ENCODE data around the gene TARS3. TPM values are rescaled to one million over a fixed set of nuclear protein-coding genes. Genes with fewer than 3 reads are reported as not detected.

The TARS3 gene
- total and polyA plus RNA-seq, 9 donors: 14.6 to 19.3 (median 18.2) TPM

DNA sequence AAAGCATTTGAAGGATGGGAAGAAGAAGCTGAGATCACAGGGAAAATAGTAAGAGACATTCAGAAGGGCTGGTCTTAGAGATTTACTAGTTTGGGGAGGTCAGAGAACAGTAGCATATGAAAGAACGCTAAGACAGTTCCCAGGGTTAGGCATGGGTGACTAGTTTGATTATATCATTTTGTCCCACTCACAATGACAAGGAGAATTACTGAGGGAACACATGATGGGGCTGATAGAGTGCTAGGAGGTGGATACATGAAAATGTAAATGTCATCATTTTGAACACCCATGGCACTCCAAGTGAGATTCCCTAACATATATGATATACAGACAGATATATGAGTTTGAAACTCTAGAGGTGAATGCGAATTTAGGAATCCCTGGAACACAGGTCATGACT lies 9.3 kb upstream of the TARS3 start:
- Histone ChIP-seq H3K27me3 (ENCODE audit: control insufficient read depth, insufficient read depth, low read length) (no peaks in the 10 kb centered on the region), H3K4me3 (ENCODE audit: low read length) (no peak overlapping the region), H3K9me3 (replicated peaks; ENCODE audit: control insufficient read depth, low read depth, low read length) (no peaks in the 10 kb centered on the region), H3K36me3 (ENCODE audit: control insufficient read depth, insufficient read depth, low read length) (no peaks in the 10 kb centered on the region), H3K4me1 (ENCODE audit: control insufficient read depth, insufficient read depth, low read length) (no peaks in the 10 kb centered on the region), H3K27ac (ENCODE audit: low read length) (no peak overlapping the region)
- DNase-seq: no peak
- WGBS (ENCODE audit: insufficient coverage): 100% methylated on average over 2 of the region's 2 CpGs

DNA sequence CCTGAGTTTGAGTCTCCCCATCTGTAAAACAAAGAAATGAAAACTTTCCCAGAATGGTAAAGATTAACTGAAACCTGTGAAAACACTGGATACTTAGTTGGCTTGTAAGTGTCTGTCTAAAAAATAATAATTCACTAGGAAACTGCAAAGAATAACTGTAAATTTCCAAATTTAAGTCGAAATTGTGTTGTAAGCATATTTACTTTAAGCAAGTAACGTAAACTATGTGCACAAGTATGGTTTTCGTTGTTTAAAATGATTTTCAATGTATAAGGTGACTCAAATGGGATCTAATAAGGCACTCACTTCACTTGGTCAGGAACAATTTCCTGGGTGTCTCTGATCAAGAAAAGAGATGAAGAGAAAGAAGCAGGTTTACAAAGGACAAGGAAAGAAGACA lies 8.5 kb upstream of the TARS3 start:
- Histone ChIP-seq H3K4me1 (ENCODE audit: control insufficient read depth, insufficient read depth, low read length) (no peaks in the 10 kb centered on the region), H3K27me3 (ENCODE audit: control insufficient read depth, insufficient read depth, low read length) (no peaks in the 10 kb centered on the region), H3K36me3 (ENCODE audit: control insufficient read depth, insufficient read depth, low read length) (no peaks in the 10 kb centered on the region), H3K27ac (ENCODE audit: low read length) (no peak overlapping the region), H3K4me3 (ENCODE audit: low read length) (no peak overlapping the region), H3K9me3 (replicated peaks; ENCODE audit: control insufficient read depth, low read depth, low read length) (no peaks in the 10 kb centered on the region)
- no peak for DNase-seq
- WGBS (ENCODE audit: insufficient coverage): 100% methylated on average over 1 of the region's 3 CpGs

DNA sequence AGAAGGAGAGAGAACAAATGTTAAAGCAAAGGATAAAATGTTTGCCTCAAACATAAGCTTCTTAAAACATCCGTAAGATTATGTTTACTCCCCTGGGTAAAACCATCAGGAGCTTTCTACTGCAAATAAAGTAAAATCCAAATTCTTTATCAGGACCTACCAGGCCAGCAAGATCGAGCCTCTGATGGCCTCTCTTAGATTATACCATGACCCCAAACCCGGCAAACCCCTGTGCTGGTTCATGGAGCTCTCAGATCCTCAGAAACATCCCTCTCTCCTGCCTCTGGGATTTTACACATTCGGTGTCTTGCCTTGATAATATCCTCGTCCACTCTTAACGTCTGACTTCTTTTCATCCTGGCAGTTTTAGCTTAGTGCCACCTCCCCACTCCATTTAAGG lies 7.5 kb upstream of the TARS3 start:
- no peak overlapping the region for H3K4me3 ChIP-seq (ENCODE audit: low read length)
- no peaks in the 10 kb centered on the region for H3K27me3 ChIP-seq (ENCODE audit: control insufficient read depth, insufficient read depth, low read length)
- no peaks in the 10 kb centered on the region for H3K36me3 ChIP-seq (ENCODE audit: control insufficient read depth, insufficient read depth, low read length)
- no peaks in the 10 kb centered on the region for H3K4me1 ChIP-seq (ENCODE audit: control insufficient read depth, insufficient read depth, low read length)
- 63% methylated on average over 6 of the region's 6 CpGs for WGBS (ENCODE audit: insufficient coverage)
- H3K9me3 ChIP-seq (replicated peaks; ENCODE audit: control insufficient read depth, low read depth, low read length): no peaks in the 10 kb centered on the region
- H3K27ac ChIP-seq (ENCODE audit: low read length): no peak overlapping the region
- DNase-seq: no peak

DNA sequence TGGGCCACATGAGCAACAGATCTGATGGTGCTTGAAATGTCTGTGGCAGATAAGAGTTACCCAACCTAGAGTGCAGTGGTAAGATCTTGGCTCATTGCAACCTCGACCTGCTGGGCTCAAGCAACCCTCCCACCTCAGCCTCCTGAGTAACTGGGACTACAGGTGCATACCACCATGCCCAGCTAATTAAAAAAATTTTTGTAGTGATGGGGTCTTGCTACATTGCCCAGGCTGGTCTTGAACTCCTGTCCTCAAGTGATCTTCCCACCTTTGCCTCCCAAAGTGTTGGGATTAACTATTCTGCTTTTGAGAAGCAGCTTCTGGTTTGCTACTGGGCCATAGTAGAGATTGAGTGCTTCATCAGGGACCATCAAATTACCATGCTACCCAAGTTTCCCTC lies 2.9 kb upstream of the TARS3 start:
- H3K27me3 ChIP-seq (ENCODE audit: control insufficient read depth, insufficient read depth, low read length): no peaks in the 10 kb centered on the region
- no peaks in the 10 kb centered on the region for H3K9me3 ChIP-seq (replicated peaks; ENCODE audit: control insufficient read depth, low read depth, low read length)
- no peak overlapping the region for H3K27ac ChIP-seq (ENCODE audit: low read length)
- peaks cover 7% of the 10 kb centered on the region for H3K4me1 ChIP-seq (ENCODE audit: control insufficient read depth, insufficient read depth, low read length)
- no peak overlapping the region for H3K4me3 ChIP-seq (ENCODE audit: low read length)
- WGBS (ENCODE audit: insufficient coverage): no CpG with 5 or more reads among the region's 1 CpG
- DNase-seq: no peak
- H3K36me3 ChIP-seq (ENCODE audit: control insufficient read depth, insufficient read depth, low read length): peaks cover 3% of the 10 kb centered on the region

DNA sequence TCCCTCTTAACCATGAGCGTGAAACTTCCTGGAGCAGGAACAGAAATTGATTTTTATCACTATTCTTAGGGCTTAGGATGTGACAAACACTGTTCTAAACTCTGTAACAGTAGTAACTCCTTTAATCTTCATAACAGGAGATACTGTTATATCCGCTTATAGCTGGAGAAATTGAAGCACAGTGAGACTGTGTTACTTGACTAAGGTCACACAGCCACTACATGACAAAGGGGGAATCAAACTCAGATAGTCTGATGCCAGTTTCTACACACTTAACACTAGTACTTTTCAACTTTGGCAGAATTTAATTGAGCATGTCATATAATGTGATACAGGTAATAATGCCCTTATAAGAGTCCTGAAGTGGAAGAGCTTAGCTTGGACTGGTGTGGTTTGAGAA lies 800 bp upstream of the TARS3 start:
- H3K27ac ChIP-seq (ENCODE audit: low read length): no peak overlapping the region
- no peaks in the 10 kb centered on the region for H3K27me3 ChIP-seq (ENCODE audit: control insufficient read depth, insufficient read depth, low read length)
- no peak overlapping the region for H3K4me3 ChIP-seq (ENCODE audit: low read length)
- DNase-seq: no peak
- peaks cover 19% of the 10 kb centered on the region for H3K36me3 ChIP-seq (ENCODE audit: control insufficient read depth, insufficient read depth, low read length)
- H3K9me3 ChIP-seq (replicated peaks; ENCODE audit: control insufficient read depth, low read depth, low read length): no peaks in the 10 kb centered on the region
- no CpG with 5 or more reads among the region's 2 CpGs for WGBS (ENCODE audit: insufficient coverage)
- peaks cover 7% of the 10 kb centered on the region for H3K4me1 ChIP-seq (ENCODE audit: control insufficient read depth, insufficient read depth, low read length)

DNA sequence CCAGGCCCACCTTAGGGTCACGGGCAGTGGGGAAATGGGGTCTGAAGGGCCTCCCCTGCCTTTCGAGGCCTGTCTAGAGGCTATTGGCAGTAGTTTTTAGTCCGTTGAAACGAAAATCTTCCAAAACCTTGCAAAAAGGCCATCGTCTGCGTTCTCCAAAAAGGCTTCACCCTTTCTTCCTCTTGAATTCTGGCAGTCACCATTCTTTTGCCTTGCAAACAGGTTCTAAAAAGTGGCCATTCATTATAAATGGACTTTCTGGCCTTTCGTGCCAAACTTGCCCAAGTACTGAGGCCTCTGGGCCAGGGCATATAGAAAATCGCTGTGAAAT lies 367 bp upstream of the TARS3 start:
- no peaks in the 10 kb centered on the region for H3K9me3 ChIP-seq (replicated peaks; ENCODE audit: control insufficient read depth, low read depth, low read length)
- H3K27me3 ChIP-seq (ENCODE audit: control insufficient read depth, insufficient read depth, low read length): no peaks in the 10 kb centered on the region
- peaks cover 22% of the 10 kb centered on the region for H3K36me3 ChIP-seq (ENCODE audit: control insufficient read depth, insufficient read depth, low read length)
- peak overlapping the region; percentile 59 for H3K27ac ChIP-seq (ENCODE audit: low read length)
- H3K4me3 ChIP-seq (ENCODE audit: low read length): peak overlapping the region; percentile 29
- WGBS (ENCODE audit: insufficient coverage): 41% methylated on average over 5 of the region's 8 CpGs
- peaks cover 7% of the 10 kb centered on the region for H3K4me1 ChIP-seq (ENCODE audit: control insufficient read depth, insufficient read depth, low read length)
- no peak for DNase-seq

DNA sequence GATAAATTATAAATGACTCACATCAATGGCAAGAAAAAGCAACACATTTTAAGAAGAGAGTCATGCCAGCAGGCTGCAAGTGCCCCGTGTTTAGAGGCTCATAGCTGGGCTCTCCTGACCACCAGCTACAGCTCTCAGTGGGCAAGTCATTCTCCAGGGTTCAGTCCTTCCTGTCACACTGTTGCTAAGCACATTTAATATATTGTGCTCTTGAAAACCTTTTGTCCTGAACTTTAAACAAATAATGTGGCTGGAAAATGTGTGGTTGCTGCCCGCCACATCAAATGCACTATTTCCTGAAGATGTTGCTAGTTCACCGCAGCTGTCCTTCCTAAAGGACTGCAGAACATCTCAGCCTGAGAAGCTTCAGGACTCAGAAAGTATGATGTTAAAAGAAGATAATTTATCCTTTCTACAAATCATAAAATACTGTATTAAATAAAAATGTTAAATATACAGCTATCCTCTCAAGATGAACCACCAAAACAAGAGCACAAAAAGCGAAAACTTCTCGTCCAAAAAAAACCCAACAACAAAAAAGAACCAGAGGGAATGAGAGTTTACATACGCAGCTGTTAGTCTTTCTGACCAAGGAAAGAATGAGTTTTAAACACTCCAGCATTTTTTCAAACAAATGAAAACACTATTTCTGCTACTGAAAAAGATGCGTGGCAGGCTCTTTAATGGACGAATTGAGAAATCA lies 951 bp downstream of the TARS3 start:
- Histone ChIP-seq H3K36me3 (ENCODE audit: control insufficient read depth, insufficient read depth, low read length) (peaks cover 31% of the 10 kb centered on the region), H3K9me3 (replicated peaks; ENCODE audit: control insufficient read depth, low read depth, low read length) (no peaks in the 10 kb centered on the region), H3K27ac (ENCODE audit: low read length) (peak overlapping the region; percentile 74), H3K4me1 (ENCODE audit: control insufficient read depth, insufficient read depth, low read length) (peaks cover 16% of the 10 kb centered on the region), H3K4me3 (ENCODE audit: low read length) (peak overlapping the region; percentile 61), H3K27me3 (ENCODE audit: control insufficient read depth, insufficient read depth, low read length) (no peaks in the 10 kb centered on the region)
- 0% methylated on average over 3 of the region's 8 CpGs for WGBS (ENCODE audit: insufficient coverage)
- DNase-seq: peak; percentile 49

DNA sequence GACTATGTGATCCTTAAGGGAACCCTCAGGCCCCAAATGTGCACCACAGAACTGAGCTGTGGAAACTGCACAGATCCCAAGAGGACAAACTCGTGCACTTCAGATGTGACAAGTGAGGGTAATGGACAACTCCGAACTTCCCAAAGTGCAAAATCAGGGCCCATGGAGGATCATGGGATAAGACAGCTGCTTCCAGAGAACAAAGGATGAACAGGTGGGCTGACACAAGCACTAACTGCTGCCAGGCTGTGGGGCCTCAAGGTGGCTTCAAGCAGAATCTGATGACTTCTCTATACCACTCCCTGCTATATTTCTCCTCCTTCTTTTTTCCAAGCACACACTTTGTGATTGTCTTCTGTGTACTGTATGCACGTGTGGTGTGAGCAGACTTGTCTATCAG lies 5.4 kb downstream of the TARS3 start:
- 53% methylated on average over 2 of the region's 3 CpGs for WGBS (ENCODE audit: insufficient coverage)
- H3K4me3 ChIP-seq (ENCODE audit: low read length): no peak overlapping the region
- peaks cover 41% of the 10 kb centered on the region for H3K36me3 ChIP-seq (ENCODE audit: control insufficient read depth, insufficient read depth, low read length)
- H3K27me3 ChIP-seq (ENCODE audit: control insufficient read depth, insufficient read depth, low read length): no peaks in the 10 kb centered on the region
- H3K9me3 ChIP-seq (replicated peaks; ENCODE audit: control insufficient read depth, low read depth, low read length): no peaks in the 10 kb centered on the region
- DNase-seq: no peak
- no peak overlapping the region for H3K27ac ChIP-seq (ENCODE audit: low read length)
- peaks cover 13% of the 10 kb centered on the region for H3K4me1 ChIP-seq (ENCODE audit: control insufficient read depth, insufficient read depth, low read length)

DNA sequence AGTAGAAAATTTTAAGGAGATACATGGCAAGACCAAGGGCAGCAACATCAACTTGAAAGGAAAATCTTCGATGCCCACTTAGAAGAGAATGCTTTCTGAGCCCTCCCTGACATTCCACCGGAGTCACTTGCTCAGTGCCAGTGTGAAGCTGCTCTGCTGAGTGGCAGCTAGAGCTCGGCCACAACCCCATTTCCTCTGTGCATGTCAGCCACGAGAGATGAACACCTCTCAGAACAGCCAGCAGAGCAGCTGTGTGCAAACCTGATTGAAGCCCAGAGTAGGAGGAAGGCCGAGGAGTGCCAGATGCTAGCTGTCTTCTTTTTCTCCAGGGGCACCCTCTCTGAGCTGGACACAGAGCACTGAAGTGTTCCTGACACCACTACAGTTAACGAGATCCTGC lies 12.2 kb downstream of the TARS3 start:
- no peak for DNase-seq
- Histone ChIP-seq H3K36me3 (ENCODE audit: control insufficient read depth, insufficient read depth, low read length) (peaks cover 44% of the 10 kb centered on the region), H3K27ac (ENCODE audit: low read length) (no peak overlapping the region), H3K9me3 (replicated peaks; ENCODE audit: control insufficient read depth, low read depth, low read length) (no peaks in the 10 kb centered on the region), H3K4me3 (ENCODE audit: low read length) (no peak overlapping the region), H3K27me3 (ENCODE audit: control insufficient read depth, insufficient read depth, low read length) (no peaks in the 10 kb centered on the region), H3K4me1 (ENCODE audit: control insufficient read depth, insufficient read depth, low read length) (no peaks in the 10 kb centered on the region)
- WGBS (ENCODE audit: insufficient coverage): 82% methylated on average over 6 of the region's 6 CpGs

DNA sequence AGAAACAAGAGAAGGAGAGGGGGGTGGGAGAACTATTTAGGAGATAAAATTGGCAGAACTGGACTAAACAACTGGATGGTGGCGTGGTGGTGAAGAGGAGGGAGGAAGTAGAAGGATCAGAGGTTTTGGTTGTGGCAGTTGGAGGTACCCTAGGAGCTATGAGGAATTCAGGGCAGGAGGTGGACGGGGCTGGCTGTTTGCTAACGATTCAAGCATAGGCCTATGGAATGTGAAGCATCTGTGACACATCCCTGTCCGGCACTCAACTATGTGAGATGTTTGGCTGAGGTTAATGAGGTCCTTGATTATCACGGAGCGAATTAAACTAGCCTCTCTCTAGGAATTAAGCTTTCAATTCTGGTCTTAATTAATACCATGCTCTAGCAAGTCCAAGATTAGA lies 13.5 kb downstream of the TARS3 start:
- 58% methylated on average over 3 of the region's 6 CpGs for WGBS (ENCODE audit: insufficient coverage)
- Histone ChIP-seq H3K4me3 (ENCODE audit: low read length) (no peak overlapping the region), H3K4me1 (ENCODE audit: control insufficient read depth, insufficient read depth, low read length) (no peaks in the 10 kb centered on the region), H3K36me3 (ENCODE audit: control insufficient read depth, insufficient read depth, low read length) (peaks cover 47% of the 10 kb centered on the region), H3K27me3 (ENCODE audit: control insufficient read depth, insufficient read depth, low read length) (no peaks in the 10 kb centered on the region), H3K27ac (ENCODE audit: low read length) (no peak overlapping the region), H3K9me3 (replicated peaks; ENCODE audit: control insufficient read depth, low read depth, low read length) (no peaks in the 10 kb centered on the region)
- no peak for DNase-seq

DNA sequence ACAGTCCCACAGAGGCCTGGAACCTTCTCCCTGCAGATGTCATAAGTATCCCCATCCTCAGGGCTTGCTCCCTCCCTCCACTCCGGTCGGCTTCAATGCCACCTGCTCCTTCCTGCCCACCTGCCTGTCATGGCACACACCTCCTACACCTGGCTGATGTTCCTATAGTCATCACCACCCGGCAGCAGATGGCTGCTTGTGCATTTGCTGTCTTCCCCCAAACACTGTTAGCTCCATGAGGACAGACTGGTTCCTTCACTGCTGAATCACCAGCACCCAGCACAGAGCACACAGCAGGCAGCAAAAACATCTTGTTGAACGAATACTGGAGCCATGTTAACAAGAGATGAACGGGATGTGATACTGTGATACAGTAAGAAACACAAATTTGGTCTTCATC lies 14.8 kb downstream of the TARS3 start:
- Histone ChIP-seq H3K4me1 (ENCODE audit: control insufficient read depth, insufficient read depth, low read length) (no peaks in the 10 kb centered on the region), H3K9me3 (replicated peaks; ENCODE audit: control insufficient read depth, low read depth, low read length) (no peaks in the 10 kb centered on the region), H3K4me3 (ENCODE audit: low read length) (no peak overlapping the region), H3K36me3 (ENCODE audit: control insufficient read depth, insufficient read depth, low read length) (peaks cover 56% of the 10 kb centered on the region), H3K27me3 (ENCODE audit: control insufficient read depth, insufficient read depth, low read length) (no peaks in the 10 kb centered on the region), H3K27ac (ENCODE audit: low read length) (no peak overlapping the region)
- no peak for DNase-seq
- 100% methylated on average over 4 of the region's 5 CpGs for WGBS (ENCODE audit: insufficient coverage)
